HG02623 (cell line): ENCODE results near the gene TPCN1.
"Not testable (repeated sequence)": the region's sequence is repeated elsewhere in the genome, so short reads cannot be mapped to it uniquely, and the experiment has no call there.

Experiments used
- ATAC-seq: cut with Tn5 transposase; IDR thresholded peaks from one replicate; pipeline ENCODE4 v1.9.1; 2021; ENCODE audit warnings: moderate library complexity; ENCODE audit not compliant: unreplicated experiment

Gene TPCN1

GRCh38 chr12:113196582-113196981, 24.7 kb upstream of the TPCN1 start:
- no peak for ATAC-seq

- peak; percentile 74 for ATAC-seq
These were observed 24.3 kb upstream of the TPCN1 start for GRCh38 chr12:113196990-113197389.

GRCh38 chr12:113197518-113198077, 23.7 kb upstream of the TPCN1 start:
- no peak for ATAC-seq

- no peak for ATAC-seq
These were observed 23.0 kb upstream of the TPCN1 start for GRCh38 chr12:113198296-113198695.

- ATAC-seq: no peak
These were observed 21.1 kb upstream of the TPCN1 start for GRCh38 chr12:113200021-113200797.

- ATAC-seq: no peak
These were observed 19.8 kb upstream of the TPCN1 start for GRCh38 chr12:113201187-113202177.

GRCh38 chr12:113202300-113203075, 18.8 kb upstream of the TPCN1 start:
- no peak for ATAC-seq

- no peak for ATAC-seq
These were observed 17.2 kb upstream of the TPCN1 start for GRCh38 chr12:113203852-113204760.

GRCh38 chr12:113204804-113205203, 16.5 kb upstream of the TPCN1 start:
- no peak for ATAC-seq

- not testable (repeated sequence) for ATAC-seq
These were observed 14.5 kb upstream of the TPCN1 start for GRCh38 chr12:113206802-113207201.

- no peak for ATAC-seq
These were observed 13.6 kb upstream of the TPCN1 start for GRCh38 chr12:113207613-113208040.

GRCh38 chr12:113208041-113208934, 13.0 kb upstream of the TPCN1 start:
- peak; percentile 65 for ATAC-seq

- no peak for ATAC-seq
These were observed 10.1 kb upstream of the TPCN1 start for GRCh38 chr12:113211160-113211559.

GRCh38 chr12:113214895-113215400, 6.3 kb upstream of the TPCN1 start:
- ATAC-seq: no peak

GRCh38 chr12:113216027-113216426, 5.2 kb upstream of the TPCN1 start:
- ATAC-seq: no peak

GRCh38 chr12:113220593-113221180, 577 bp upstream of the TPCN1 start:
- ATAC-seq: no peak

GRCh38 chr12:113221997-113222729, 899 bp downstream of the TPCN1 start:
- no peak for ATAC-seq
